ENCODE measurements around the gene PRTN3.

Gene PRTN3

GRCh38 chr19:831407-832369 lies 9.1 kb upstream of the PRTN3 start:
- no peak for TF ChIP-seq REST (IDR thresholded peaks at IDR 0.05; ENCODE audit: insufficient read depth in 1 of 2, low read depth in 2 of 2, low read length in 2 of 2)
- TF ChIP-seq FOXP2 (optimal IDR thresholded peaks at IDR 0.05; ENCODE audit: borderline replicate concordance, extremely low read depth, extremely low read length, insufficient read depth): no peak
- TF ChIP-seq TAF1 (IDR thresholded peaks at IDR 0.05; ENCODE audit: borderline replicate concordance, insufficient read depth, low read length): no peak
- no peak for TF ChIP-seq SIN3A (IDR thresholded peaks at IDR 0.05; ENCODE audit: borderline replicate concordance, insufficient read depth, low read length)
- no peak for TF ChIP-seq POLR2AphosphoS5 (IDR thresholded peaks at IDR 0.05; ENCODE audit: low read depth, low read length)

- TF ChIP-seq REST (IDR thresholded peaks at IDR 0.05; ENCODE audit: insufficient read depth in 1 of 2, low read depth in 2 of 2, low read length in 2 of 2): no peak
- TF ChIP-seq POLR2AphosphoS5 (IDR thresholded peaks at IDR 0.05; ENCODE audit: low read depth, low read length): no peak
- no peak for TF ChIP-seq TAF1 (IDR thresholded peaks at IDR 0.05; ENCODE audit: borderline replicate concordance, insufficient read depth, low read length)
- no peak for TF ChIP-seq SIN3A (IDR thresholded peaks at IDR 0.05; ENCODE audit: borderline replicate concordance, insufficient read depth, low read length)
- peak; percentile 28 for TF ChIP-seq FOXP2 (optimal IDR thresholded peaks at IDR 0.05; ENCODE audit: borderline replicate concordance, extremely low read depth, extremely low read length, insufficient read depth)
These were observed 6.6 kb upstream of the PRTN3 start for GRCh38 chr19:834216-834615.

DNA sequence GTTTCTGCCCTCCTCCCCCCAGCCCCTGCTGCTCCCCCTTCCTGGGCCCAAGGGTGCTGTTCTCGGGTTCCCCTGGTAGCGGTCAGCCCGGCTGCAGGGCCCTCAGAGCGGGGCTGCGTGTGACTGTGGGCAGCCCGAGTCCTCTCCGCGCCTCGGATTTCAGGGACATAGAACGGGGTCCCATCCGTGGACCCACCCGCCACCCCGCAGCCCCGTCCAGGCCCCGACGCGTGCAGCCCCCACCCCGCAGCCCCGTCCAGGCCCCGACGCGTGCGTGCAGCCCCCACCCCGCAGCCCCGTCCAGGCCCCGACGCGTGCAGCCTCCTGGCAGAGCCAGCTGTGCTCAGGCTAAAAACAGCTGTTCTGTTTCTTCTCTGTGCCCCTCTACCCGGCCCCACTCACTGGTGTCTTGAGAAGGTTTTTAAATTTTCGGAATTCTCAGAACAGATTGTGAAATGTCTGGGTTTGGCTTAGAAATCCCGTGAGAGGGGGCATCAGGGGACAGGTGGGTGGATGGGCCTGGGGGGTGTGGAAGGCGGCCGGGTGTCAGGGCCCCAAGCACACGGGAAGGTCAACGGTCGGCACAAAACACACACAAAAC lies 5.5 kb upstream of the PRTN3 start:
- TF ChIP-seq SIN3A (IDR thresholded peaks at IDR 0.05; ENCODE audit: borderline replicate concordance, insufficient read depth, low read length): no peak
- TF ChIP-seq FOXP2 (optimal IDR thresholded peaks at IDR 0.05; ENCODE audit: borderline replicate concordance, extremely low read depth, extremely low read length, insufficient read depth): no peak
- no peak for TF ChIP-seq POLR2AphosphoS5 (IDR thresholded peaks at IDR 0.05; ENCODE audit: low read depth, low read length)
- TF ChIP-seq REST (IDR thresholded peaks at IDR 0.05; ENCODE audit: insufficient read depth in 1 of 2, low read depth in 2 of 2, low read length in 2 of 2): no peak
- TF ChIP-seq TAF1 (IDR thresholded peaks at IDR 0.05; ENCODE audit: borderline replicate concordance, insufficient read depth, low read length): no peak

GRCh38 chr19:843180-843835 lies 2.5 kb downstream of the PRTN3 start:
- TF ChIP-seq SIN3A (IDR thresholded peaks at IDR 0.05; ENCODE audit: borderline replicate concordance, insufficient read depth, low read length): no peak
- TF ChIP-seq TAF1 (IDR thresholded peaks at IDR 0.05; ENCODE audit: borderline replicate concordance, insufficient read depth, low read length): no peak
- TF ChIP-seq POLR2AphosphoS5 (IDR thresholded peaks at IDR 0.05; ENCODE audit: low read depth, low read length): no peak
- no peak for TF ChIP-seq FOXP2 (optimal IDR thresholded peaks at IDR 0.05; ENCODE audit: borderline replicate concordance, extremely low read depth, extremely low read length, insufficient read depth)
- no peak for TF ChIP-seq REST (IDR thresholded peaks at IDR 0.05; ENCODE audit: insufficient read depth in 1 of 2, low read depth in 2 of 2, low read length in 2 of 2)
